Ecto neural progenitor cell (in vitro differentiated cells): ENCODE data around the gene GALNT9.
"Not testable (repeated sequence)": the region's sequence is repeated elsewhere in the genome, so short reads cannot be mapped to it uniquely, and the experiment has no call there.

Source experiments
- DNase-seq: peaks from one replicate; pipeline ENCODE4 v3.0.0-alpha.2; 2018; ENCODE audit warnings: low spot score

The GALNT9 gene

DNA sequence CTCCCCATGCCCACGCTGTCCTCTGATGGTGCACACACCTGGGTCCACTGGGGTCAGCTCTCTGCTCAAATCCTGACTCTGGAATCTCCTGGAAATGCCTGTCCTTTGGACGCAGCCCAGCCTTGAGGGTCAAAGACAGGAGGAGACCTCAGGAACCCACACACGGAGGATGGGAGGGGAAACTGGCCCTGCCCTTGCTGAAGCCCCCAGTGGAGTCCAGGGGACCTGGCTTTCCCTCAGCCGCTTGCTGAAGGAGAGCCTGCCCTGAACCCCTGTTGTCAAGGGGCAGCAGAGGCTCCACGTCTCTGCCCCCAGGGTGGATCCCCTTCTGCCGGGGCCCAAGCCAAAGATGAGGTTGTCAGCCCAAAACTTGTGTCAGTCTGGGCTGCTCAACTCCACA lies 16.9 kb downstream of the GALNT9 start:
- DNase-seq: no peak

DNA sequence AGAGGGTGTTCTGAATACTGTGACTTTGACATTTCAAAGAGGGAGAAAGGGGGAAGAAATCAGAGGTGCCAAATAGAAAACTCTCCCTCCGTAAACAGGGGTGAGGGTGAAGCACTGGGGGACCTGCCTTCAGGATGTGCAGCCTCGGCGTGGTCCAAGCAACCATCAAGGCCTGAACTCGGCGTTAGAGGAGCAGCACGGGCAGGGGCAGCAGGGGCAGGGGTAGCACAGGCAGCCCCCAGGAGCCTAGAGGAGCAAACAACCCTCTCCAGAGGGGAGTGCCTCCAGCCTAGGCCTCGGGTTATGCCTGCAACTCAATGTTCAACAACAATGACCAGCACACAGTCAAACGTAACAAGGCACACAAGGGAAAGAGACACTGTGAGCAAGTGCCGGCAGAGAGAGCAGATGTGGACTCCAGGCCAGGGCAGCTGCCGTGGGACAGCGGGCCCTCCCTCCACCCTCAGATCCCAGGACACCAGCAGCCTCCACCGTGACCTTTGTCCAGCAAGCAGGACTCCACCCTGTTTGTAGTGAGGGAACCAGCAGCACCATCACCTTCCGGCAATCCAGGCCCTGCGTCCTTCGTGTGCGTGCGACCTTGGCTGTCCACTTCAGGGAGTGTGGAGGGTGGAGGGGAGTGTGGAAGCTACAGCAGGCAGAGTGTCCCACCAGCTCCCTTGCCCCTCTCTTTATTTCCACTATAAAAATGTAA lies 18.0 kb downstream of the GALNT9 start:
- DNase-seq: no peak

DNA sequence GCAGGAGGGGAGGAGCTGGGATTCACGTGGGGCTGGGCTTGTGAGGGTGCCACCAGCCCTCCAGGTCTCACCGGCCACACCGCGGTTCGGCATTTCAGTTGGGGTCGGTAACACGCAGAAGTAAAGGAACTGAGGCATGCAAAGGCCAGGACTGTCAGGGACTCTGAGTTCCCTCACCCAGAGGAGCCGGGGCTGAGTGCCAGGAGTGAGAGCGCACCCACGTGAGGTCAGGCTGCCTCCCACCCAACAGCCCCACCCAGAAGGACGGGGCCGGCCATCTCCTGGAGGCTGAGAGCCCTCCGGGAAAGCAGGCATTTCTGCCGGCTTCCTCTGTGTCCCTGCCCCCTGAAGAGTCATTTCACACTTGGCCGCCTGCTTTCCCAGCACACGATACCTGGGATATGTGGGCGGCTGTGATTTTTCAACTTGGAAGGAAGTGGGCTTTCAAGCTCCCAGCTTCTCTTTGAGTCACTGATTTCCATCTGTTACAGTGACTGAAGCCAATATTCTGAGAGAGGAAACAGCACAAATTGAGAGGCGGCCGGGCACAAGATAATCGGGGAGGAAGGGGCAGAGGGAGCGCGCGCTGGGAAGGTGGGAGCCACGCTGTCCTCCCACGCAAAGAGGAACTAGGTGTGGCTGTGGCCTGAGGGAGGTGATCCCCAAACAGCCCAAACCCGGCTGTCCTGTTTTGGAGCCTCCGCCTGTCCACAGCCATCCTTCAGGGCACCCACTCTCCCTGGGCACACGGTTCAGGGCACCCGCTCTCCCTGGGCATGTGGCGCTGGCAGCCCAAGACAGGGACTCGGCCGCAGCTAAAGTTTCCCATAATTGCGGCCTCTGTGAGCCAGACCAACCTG lies 19.0 kb downstream of the GALNT9 start:
- DNase-seq: no peak

DNA sequence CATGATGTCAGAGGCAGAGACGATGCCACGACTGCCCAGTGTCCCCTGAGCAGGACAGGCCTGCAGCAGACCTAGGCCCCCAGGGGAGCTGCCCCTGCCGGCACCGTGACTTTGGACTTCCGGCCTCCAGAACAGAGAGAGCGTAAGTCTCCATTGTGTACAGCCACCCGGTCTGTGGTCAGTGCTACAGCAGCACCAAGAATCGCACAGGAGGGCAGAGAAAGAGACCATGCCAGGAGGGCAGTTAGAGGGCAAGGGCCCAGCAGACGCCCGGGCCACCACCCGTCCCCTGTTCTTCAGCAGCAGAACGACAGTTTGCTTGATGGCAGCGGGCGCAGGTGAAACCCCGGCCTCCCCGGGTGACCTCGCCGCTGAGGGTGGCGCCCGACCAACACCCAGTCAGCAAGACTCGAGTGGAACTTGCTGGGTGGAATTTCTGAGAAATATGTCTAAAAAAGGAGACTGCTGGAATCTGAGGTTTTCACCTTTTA lies 19.7 kb downstream of the GALNT9 start:
- DNase-seq: no peak

DNA sequence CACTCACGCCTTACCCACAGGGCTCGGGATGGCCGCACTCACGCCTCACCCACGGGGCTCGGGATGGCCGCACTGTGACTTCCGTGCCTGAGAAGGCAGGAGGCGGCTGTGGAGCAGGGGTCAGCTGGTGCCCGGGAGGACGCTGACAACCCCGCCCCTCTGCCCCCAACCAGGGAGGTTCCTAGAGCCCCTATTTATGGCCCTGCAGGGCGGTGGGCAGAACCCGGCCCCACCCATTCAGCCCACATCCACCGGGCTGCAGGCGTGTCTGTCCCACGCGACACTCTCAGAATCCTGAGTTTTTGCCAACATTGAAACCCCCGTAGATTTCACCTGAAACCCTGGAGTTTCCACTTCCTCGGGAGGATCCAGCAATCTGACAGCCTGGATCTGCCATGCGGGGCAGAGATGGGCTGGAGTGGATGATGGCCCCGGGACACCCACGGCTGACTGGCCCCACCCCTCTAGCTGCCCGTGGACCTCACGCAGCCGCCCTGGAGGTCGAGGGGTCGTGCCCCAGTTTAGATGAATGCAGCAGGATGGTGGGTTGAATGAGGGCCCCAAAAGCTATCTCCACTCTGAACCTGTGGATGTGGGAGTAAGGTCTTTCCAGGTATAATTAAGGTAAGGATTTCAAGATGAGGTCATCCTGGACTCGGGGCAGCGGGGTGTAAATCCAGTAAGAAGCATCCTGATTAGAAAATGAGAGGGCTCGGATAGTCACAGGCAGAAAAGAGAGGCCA lies 20.4 kb downstream of the GALNT9 start:
- no peak for DNase-seq

DNA sequence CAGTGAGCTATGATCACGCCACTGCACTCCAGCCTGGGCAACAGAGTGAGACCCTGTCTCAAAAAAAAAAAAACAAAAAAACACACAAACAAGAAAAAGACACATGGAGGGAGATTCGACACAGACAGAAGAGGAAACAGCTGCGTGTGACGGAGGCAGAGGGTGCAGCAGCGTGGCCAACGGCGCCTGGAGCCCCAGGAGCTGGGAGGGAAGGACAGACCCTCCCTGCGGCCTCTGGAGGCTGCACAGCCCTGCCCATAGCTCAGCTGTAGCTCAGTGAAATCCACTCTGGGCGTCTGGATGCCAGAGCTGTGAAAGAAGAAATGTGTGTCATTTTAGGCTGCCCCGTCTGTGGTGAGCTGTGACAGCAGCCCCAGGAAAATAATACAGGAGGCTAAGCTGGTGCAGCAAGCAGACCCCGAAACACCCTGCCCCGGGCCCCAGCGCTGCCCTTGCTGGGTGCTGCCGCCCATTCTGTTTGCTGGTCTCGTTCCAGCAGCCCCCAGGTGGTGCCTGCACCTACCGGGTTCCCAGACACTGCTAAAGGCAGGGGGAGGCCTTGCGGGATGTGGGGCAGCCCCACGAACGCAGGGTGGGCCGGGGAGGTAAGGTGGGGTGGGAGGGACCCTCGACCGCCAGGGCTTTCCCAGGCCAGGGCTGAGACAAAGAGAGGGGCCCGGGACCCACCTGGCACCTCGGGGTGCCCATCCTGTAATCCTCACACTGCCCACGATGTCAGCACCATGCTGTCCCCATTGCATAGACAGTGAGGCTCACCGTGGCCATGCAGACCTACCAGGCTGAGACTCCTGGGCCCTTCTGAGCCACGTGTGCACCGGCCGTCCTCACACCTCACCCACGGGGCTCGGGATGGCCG lies 21.2 kb downstream of the GALNT9 start:
- DNase-seq: no peak

DNA sequence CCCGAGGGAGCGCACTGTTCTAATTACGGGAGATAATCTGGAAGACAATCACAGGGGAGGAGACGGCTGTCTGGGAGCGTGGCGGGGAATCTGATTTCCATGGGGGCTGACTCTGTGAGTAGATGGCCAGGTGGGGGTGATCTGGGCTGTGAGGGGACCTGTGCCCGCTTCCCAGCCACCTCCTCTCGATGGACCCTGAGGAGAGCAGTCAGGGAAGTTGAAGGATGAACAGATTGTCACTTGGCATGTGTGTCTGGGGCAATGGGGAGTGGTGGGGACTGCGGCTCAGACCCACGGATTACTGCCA lies 22.6 kb downstream of the GALNT9 start:
- DNase-seq: no peak

DNA sequence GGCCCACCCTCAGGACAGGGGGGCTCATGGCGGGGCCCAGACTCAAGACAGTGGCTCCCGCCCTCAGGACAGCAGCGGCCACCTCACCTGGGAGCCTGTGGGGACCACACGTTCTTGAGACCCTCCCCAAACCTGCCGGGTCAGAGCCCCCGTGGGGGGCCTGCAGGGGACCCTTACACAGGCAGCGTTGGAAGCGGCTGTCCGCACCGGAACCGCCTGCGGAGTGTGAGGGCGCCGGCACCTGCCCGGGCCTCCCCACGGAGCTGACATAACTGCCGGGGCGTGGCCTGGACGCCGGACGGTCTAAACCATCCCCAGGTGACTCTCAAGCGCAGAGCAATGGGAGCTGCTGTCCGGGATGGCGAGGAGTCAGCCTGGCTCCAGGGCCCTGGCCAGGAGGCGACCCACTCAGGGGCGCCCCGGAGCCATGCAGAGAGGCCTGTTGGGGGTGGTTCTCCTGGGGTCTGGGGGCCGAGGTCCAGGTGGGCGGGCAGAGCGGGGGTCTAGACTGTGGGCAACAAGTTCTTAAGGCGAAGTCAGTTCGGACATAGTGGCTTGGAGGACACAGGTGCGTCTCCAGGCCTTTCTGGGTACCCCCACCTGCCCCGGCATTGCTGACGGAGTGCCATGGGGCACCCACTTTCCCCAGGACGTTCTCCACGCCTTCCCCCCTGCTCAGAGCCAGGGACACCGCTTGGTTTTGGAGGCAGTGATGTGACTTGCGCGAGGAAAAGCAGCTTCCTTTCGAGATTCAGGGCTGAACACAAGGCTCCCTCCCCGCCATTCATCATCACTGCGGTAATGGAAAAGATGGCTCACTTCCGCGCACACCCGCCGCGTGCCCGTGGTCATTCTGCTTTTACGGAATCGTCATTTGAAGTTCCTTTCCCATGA lies 23.2 kb downstream of the GALNT9 start:
- no peak for DNase-seq

DNA sequence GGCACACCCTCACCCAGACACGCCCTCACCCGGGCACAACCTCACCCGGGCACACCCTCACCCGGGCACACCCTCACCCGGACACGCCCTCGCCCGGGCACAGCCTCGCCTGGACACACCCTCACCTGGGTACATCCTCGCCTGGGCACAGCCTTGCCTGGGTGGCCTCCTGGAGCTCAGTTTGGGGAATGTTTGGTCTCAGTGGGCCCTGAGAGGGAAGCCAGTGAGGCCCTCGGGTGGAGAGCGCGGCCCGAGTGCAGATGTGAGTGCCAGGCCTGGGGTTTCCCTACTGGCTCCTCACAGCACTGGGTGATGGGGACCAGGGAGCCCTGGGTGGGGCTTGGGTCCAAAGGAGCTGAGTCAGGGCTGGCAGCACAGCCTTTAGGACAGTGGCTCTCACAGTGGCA lies 23.8 kb downstream of the GALNT9 start:
- no peak for DNase-seq

DNA sequence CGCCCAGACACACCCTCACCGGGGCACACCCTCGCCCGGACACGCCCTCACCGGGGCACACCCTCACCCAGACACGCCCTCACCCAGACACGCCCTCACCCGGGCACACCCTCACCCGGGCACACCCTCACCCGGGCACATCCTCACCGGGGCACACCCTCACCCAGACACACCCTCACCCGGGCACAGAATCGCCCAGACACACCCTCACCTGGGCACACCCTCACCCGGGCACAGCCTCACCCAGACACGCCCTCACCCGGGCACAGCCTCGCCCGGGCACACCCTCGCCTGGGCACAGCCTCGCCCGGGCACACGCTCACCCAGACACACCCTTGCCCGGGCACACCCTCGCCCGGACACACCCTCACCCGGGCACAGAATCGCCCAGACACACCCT lies 24.5 kb downstream of the GALNT9 start:
- not testable (repeated sequence) for DNase-seq

DNA sequence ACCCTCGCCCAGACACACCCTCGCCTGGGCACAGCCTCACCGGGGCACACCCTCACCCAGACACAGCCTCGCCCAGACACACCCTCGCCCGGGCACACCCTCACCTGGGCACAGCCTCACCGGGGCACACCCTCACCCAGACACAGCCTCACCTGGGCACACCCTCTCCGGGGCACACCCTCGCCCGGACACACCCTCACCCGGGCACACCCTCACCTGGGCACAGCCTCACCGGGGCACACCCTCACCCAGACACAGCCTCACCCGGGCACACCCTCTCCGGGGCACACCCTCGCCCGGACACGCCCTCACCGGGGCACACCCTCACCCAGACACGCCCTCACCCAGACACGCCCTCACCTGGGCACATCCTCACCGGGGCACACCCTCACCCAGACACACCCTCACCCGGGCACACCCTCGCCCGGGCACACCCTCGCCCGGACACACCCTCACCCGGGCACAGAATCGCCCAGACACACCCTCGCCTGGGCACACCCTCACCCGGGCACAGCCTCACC lies 25.5 kb downstream of the GALNT9 start:
- DNase-seq: not testable (repeated sequence)

DNA sequence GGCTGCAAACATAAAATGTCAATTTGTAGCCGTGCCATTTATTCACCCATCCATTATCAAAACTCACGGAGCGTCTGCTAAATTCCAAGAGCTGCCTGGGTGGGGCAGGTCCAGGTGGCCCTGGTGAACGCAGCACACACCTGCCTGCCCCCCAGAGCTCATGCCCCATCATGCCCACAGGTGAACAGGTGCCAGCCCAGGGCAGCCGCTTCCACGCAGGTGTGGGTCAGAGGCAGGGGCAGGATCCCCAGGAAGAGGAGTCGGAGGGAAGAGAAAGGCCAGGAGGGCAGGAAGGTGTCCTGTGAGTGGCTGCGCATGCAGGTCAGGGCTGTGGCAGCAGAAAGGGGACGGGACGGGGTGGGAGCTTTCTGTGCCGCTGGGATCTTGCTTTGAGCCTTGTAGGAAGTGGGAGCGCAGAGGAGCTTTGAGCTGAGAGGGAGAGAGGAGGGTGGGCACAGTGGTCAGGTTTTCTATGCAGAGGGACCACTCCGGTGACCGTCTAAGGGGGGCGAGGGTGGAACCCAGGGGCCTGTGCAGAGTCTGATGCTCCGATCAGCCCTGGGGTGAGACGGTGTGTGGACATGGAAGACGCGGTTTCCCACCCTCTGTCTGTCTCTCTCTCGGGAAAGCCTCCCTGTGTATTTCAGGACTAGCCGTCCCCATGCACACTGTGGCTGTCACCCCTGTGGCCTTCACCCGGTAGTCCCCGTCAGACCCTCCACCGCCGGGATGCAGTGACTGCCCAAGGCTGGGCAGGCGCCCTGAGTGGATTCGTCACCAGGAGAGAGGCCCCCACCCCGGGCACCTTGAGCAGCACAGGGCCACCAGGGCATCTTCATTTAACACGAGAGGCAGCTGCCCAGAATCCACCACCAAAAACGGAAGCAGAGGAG lies 26.7 kb downstream of the GALNT9 start:
- no peak for DNase-seq

DNA sequence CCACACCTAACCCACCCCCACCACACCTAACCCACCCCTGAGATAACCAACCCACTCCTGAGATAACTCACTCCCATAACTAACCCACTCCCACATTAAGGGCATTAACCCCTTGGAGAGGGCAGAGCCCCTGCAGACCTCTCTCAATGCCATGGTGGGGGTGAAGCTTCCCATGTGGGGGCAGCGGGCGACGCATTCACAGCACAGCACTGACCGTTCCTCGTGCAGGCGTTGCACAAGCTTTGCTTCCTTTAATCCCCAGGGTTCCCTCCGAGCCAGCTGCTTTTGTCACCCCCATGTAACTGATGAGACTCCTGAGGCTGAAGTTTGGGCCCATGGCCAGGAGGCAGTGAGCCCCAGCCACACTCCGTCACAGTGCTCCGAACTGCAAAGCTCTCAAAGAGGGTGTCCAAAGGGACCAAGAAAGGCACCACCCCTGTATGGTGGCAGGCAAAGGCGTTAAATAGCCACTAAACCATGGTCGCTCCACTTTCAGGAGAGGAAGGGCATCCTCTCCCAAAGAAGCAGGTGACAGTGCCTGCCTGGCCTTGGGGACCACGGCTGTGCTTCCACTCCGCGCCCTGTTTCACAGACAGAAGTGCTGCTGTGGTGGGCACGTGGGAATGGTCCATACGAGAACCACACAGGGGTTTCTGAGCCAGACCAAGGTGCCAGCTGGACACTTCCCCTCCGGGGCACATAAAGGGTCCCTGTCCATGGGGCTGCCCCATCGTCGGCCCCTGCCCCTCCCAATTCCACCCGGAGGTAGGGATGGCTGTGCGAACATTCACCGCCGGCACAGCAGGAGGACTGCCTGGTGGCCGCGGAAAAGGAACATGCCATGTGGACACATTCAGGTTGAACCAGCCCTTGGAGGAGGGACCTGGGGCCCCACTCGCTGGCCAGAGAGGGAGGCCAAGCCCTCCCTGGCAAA lies 28.3 kb downstream of the GALNT9 start:
- no peak for DNase-seq

DNA sequence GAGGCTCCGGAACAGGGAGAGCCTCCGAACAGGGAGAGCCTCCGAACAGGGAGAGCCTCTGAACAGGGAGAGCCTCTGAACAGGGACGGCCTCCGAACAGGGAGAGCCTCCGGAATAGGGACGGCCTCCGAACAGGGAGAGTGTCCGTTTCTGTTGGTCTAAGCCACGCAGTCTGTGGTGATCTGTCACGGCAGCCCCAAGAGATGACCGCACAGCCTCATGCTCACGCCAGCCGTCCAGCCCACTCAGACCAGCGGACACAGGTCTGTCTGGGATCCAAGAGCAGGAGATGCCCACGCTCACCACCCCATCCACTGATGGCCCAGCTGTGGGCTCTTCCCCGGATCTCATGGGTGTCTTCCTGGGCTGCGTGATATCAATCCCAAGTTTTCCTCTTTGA lies 33.3 kb downstream of the GALNT9 start:
- DNase-seq: no peak

DNA sequence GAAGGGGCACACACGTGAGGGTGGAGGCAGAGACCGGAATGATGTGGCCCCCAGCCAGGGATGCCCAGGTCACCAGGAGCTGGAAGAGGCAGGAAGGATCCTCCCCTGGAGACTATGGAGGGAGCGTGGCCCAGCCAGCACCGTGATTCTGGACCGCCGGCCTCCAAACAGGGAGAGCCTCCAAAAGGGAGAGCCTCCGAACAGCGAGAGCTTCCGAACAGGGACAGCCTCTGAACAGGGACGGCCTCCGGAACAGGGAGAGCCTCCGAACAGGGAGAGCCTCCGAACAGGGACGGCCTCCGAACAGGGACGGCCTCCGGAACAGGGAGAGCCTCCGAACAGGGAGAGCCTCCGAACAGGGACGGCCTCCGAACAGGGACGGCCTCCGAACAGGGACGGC lies 33.8 kb downstream of the GALNT9 start:
- DNase-seq: not testable (repeated sequence)

DNA sequence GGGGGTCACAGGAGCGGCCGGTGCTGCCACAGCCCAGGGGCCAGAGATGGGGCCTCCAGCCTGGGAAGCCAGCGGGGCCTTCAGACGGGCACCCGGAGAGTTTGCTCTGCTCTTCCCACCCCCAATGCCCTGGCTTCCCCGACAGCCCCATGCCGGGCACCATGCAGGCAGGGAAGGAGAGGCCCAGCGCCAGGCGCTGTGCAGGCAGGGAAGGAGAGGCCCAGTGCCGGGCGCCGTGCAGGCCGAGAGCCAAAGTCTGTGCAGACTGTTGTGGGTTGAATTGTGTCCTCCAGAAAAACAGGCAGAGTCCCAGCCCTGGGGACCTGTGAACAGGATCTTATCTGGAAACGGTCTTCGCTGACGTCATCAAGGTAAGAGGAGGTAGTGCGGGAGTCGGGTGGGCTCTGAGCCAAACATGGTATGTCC lies 34.3 kb downstream of the GALNT9 start:
- DNase-seq: no peak

DNA sequence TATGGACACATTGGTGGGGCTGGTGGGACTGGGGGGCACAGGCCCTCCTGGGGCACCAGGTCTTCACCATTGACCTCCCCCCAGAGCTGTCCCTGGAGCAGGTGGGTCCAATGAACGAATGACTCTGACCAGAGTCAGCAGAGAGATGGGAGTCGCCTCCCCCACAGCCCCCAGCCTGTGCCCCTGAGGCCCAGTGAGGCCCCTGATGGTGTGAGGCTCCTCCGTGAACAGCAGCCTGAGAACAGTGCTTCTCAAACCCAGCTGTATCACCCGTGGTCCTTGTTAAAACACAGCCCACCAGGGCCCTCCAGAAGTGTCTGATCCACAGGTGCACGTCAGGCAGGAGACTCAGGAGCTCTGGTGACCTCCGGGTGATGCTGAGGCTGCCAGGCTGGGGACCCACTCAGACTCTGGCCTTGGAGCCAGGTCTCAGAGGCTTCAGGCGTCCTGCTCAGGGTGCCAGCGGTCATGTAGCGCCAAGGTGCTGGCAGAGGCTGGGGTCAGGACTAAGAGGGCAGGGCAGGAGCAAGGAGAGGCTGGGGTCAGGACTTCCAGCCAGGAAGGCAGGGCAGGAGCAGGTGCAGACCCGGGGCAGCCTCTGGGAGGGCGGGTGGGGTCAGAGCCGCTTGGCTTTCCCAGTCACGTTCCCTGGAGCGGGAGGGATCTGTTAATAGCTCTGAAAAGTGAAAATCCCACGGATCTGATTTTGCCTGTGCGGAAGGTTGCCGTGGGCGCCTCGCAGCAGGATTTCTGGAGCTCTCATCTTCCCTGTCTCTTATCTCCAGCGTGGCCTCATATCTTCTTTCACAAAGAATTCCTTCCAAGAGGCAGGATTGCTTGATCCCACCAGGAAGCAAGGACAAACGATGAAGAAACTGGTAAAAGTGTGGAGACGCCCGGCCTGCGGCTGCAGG lies 35.0 kb downstream of the GALNT9 start:
- DNase-seq: no peak
